Measurements from ENCODE around the gene OR10G2. TPM values are rescaled to one million over a fixed set of nuclear protein-coding genes. Genes with fewer than 3 reads are reported as not detected.

The OR10G2 gene
- total RNA-seq, 1 donor from 2014 or later, result not detected

DNA sequence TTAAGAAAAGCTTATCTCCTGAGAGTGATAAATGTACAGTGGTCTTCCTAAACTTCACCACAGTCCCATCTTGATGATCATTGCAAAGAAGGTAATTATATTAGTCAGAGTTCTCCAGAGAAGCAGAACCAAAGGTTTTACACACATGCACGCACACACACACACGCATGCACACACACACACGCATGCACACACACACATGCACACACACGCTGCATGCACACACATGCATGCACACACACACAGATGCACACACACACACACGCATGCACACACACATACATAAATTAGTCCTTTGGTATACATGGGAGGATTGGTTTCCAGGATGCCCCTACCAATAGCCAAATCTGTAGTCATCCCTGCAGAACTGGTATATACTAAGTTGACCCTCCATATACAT is 19.5 kb upstream of the OR10G2 start:
- Mint-ChIP-seq H3K27ac (ENCODE audit: unreplicated experiment) (no peak overlapping the region), H3K27me3 (ENCODE audit: low read depth, unreplicated experiment) (peaks cover 5% of the 10 kb centered on the region), H3K4me3 (ENCODE audit: unreplicated experiment) (no peak overlapping the region), H3K4me1 (ENCODE audit: low read depth, unreplicated experiment) (no peaks in the 10 kb centered on the region), H3K36me3 (ENCODE audit: low read depth, unreplicated experiment) (no peaks in the 10 kb centered on the region), H3K9me3 (ENCODE audit: unreplicated experiment) (no peaks in the 10 kb centered on the region)
- H3K4me1 ChIP-seq (ENCODE audit: insufficient read depth, low read length), result no peaks in the 10 kb centered on the region
- H3K36me3 ChIP-seq (ENCODE audit: insufficient read depth, low read length), result no peaks in the 10 kb centered on the region
- no peaks in the 10 kb centered on the region for H3K27me3 ChIP-seq (ENCODE audit: insufficient read depth, low read length)
- DNase-seq (ENCODE audit: low read depth) (no peak), FAIRE-seq (no peak)
- no peak for TF ChIP-seq EZH2 (IDR thresholded peaks at IDR 0.05; ENCODE audit: insufficient read depth, low read length)
- TF ChIP-seq, protein P1, sequence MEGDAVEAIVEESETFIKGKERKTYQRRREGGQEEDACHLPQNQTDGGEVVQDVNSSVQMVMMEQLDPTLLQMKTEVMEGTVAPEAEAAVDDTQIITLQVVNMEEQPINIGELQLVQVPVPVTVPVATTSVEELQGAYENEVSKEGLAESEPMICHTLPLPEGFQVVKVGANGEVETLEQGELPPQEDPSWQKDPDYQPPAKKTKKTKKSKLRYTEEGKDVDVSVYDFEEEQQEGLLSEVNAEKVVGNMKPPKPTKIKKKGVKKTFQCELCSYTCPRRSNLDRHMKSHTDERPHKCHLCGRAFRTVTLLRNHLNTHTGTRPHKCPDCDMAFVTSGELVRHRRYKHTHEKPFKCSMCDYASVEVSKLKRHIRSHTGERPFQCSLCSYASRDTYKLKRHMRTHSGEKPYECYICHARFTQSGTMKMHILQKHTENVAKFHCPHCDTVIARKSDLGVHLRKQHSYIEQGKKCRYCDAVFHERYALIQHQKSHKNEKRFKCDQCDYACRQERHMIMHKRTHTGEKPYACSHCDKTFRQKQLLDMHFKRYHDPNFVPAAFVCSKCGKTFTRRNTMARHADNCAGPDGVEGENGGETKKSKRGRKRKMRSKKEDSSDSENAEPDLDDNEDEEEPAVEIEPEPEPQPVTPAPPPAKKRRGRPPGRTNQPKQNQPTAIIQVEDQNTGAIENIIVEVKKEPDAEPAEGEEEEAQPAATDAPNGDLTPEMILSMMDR (IDR thresholded peaks at IDR 0.05; ENCODE audit: insufficient read depth, low read depth, low read length), result no peak
- no peak overlapping the region for H3K9ac ChIP-seq (ENCODE audit: low read length)
- no peak overlapping the region for H3K4me2 ChIP-seq (ENCODE audit: low read length)
- H3K27ac ChIP-seq (ENCODE audit: low read depth, low read length), result no peak overlapping the region
- no peaks in the 10 kb centered on the region for H4K20me1 ChIP-seq (ENCODE audit: insufficient read depth, low read length)
- no peaks in the 10 kb centered on the region for H3K9me3 ChIP-seq (ENCODE audit: insufficient read depth, low read depth, low read length)
- H2AFZ ChIP-seq (ENCODE audit: low read depth, low read length), result no peak overlapping the region
- H3K4me3 ChIP-seq (ENCODE audit: insufficient read depth, low read depth, low read length), result no peak overlapping the region
- H3K79me2 ChIP-seq (ENCODE audit: insufficient read depth, low read length), result no peaks in the 10 kb centered on the region

- Histone ChIP-seq H3K36me3 (ENCODE audit: insufficient read depth, low read length) (no peaks in the 10 kb centered on the region), H3K79me2 (ENCODE audit: insufficient read depth, low read length) (no peaks in the 10 kb centered on the region), H4K20me1 (ENCODE audit: insufficient read depth, low read length) (no peaks in the 10 kb centered on the region), H3K4me1 (ENCODE audit: insufficient read depth, low read length) (no peaks in the 10 kb centered on the region), H2AFZ (ENCODE audit: low read depth, low read length) (no peak within 1 kb of the TSS), H3K27ac (ENCODE audit: low read depth, low read length) (no peak within 1 kb of the TSS), H3K9ac (ENCODE audit: low read length) (no peak within 1 kb of the TSS), H3K27me3 (ENCODE audit: insufficient read depth, low read length) (no peaks in the 10 kb centered on the region), H3K9me3 (ENCODE audit: insufficient read depth, low read depth, low read length) (no peaks in the 10 kb centered on the region), H3K4me3 (ENCODE audit: insufficient read depth, low read depth, low read length) (no peak within 1 kb of the TSS), H3K4me2 (ENCODE audit: low read length) (no peak within 1 kb of the TSS)
- DNase-seq (ENCODE audit: low read depth) (no peak), FAIRE-seq (no peak)
- H3K4me3 Mint-ChIP-seq (ENCODE audit: unreplicated experiment), result no peak within 1 kb of the TSS
- H3K4me1 Mint-ChIP-seq (ENCODE audit: low read depth, unreplicated experiment), result no peaks in the 10 kb centered on the region
- TF ChIP-seq, protein P1 (IDR thresholded peaks at IDR 0.05; ENCODE audit: insufficient read depth, low read depth, low read length), result no peak
- TF ChIP-seq EZH2 (IDR thresholded peaks at IDR 0.05; ENCODE audit: insufficient read depth, low read length), result no peak
- H3K27ac Mint-ChIP-seq (ENCODE audit: unreplicated experiment), result no peak within 1 kb of the TSS
- peaks cover 5% of the 10 kb centered on the region for H3K27me3 Mint-ChIP-seq (ENCODE audit: low read depth, unreplicated experiment)
- H3K9me3 Mint-ChIP-seq (ENCODE audit: unreplicated experiment), result no peaks in the 10 kb centered on the region
- H3K36me3 Mint-ChIP-seq (ENCODE audit: low read depth, unreplicated experiment), result no peaks in the 10 kb centered on the region
These were observed 18.7 kb upstream of the OR10G2 start, which contains the start of gene OR4E2 for GRCh38 chr14:21653331-21653885. Gene OR4E2 (plus strand): TSS chr14:21653835. CDS start chr14:21665083, 11,248 bp downstream.

DNA sequence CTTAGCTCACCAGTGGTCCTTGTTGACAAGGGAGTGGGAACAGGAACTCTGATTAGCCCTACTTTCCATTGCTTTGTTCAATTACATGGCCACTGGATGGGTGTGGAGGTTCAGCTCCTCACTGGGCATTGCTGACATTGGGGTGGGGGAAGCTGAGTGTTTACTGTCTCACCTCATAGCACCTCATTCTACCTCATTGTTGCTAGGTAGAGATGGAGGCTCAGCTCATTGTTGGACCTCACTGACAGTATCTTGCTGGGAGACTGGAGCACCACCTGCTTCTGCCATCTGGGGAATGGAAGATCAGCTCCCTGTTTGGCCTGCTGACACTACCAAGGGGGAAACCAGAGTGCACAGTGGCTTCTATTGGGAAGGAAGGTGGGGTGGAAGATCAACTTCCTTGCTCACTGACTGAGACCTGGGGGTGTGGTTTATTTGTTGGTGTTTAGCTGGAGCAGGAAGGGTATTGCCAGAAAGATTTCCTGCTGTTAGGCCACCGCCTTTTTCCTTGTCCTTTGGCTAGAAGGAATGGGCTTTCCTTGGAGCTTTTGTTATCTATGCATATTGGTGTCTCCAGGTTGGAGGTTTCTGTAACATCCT is 17.6 kb upstream of the OR10G2 start:
- Histone ChIP-seq H4K20me1 (ENCODE audit: insufficient read depth, low read length) (no peaks in the 10 kb centered on the region), H3K4me2 (ENCODE audit: low read length) (no peak overlapping the region), H2AFZ (ENCODE audit: low read depth, low read length) (no peak overlapping the region), H3K27ac (ENCODE audit: low read depth, low read length) (no peak overlapping the region), H3K9ac (ENCODE audit: low read length) (no peak overlapping the region), H3K4me1 (ENCODE audit: insufficient read depth, low read length) (no peaks in the 10 kb centered on the region), H3K4me3 (ENCODE audit: insufficient read depth, low read depth, low read length) (no peak overlapping the region), H3K36me3 (ENCODE audit: insufficient read depth, low read length) (no peaks in the 10 kb centered on the region), H3K9me3 (ENCODE audit: insufficient read depth, low read depth, low read length) (no peaks in the 10 kb centered on the region), H3K79me2 (ENCODE audit: insufficient read depth, low read length) (no peaks in the 10 kb centered on the region), H3K27me3 (ENCODE audit: insufficient read depth, low read length) (no peaks in the 10 kb centered on the region)
- H3K36me3 Mint-ChIP-seq (ENCODE audit: low read depth, unreplicated experiment), result no peaks in the 10 kb centered on the region
- TF ChIP-seq EZH2 (IDR thresholded peaks at IDR 0.05; ENCODE audit: insufficient read depth, low read length), result no peak
- no peaks in the 10 kb centered on the region for H3K4me1 Mint-ChIP-seq (ENCODE audit: low read depth, unreplicated experiment)
- no peak for DNase-seq (ENCODE audit: low read depth)
- H3K27me3 Mint-ChIP-seq (ENCODE audit: low read depth, unreplicated experiment), result peaks cover 5% of the 10 kb centered on the region
- H3K4me3 Mint-ChIP-seq (ENCODE audit: unreplicated experiment), result no peak overlapping the region
- H3K27ac Mint-ChIP-seq (ENCODE audit: unreplicated experiment), result no peak overlapping the region
- no peaks in the 10 kb centered on the region for H3K9me3 Mint-ChIP-seq (ENCODE audit: unreplicated experiment)
- FAIRE-seq, result no peak

Measured in astrocyte (in vitro differentiated cells and primary cell).